H1 (cell line): ENCODE results near the gene NFX1. TPM values are rescaled to one million over a fixed set of nuclear protein-coding genes. Genes with fewer than 3 reads are reported as not detected.

Source experiments
- CBX5 ChIP-seq: fragments of 300-800, 300-1000 bp; sonication (generic); IDR thresholded peaks from 2 replicates; pipeline ENCODE4 v1.7.1; 2016; ENCODE audit warnings: antibody characterized with exemption, low read length, low read depth
- E2F6 ChIP-seq: IDR thresholded peaks from 2 replicates; pipeline ENCODE4 v1.6.1; 2012; ENCODE audit warnings: inconsistent platforms
- RAD21 ChIP-seq, 2 experiments: IDR thresholded peaks in 1 of 2; conservative IDR thresholded peaks in 1 of 2; 2 replicates each; pipeline ENCODE4 v1.6.1; 2011; ENCODE audit warnings: low read depth in 2 of 2, low read length in 2 of 2, improper control_type of control experiment in 1 of 2, inconsistent platforms in 1 of 2, mild to moderate bottlenecking in 1 of 2, moderate library complexity in 1 of 2
- polyA plus RNA-seq, 7 experiments: library from polyadenylated mRNA; depleted of rRNA in 3 of 7; stranded (reverse) in 5 of 7; unstranded in 2 of 7; fragments of >200 nt in 5 of 7; fragments of 200-250 nt in 2 of 7; gene quantifications; 1 replicate in 5 of 7; 2 replicates in 1 of 7; 4 replicates in 1 of 7; pipeline versions ENCODE4 v1.2.1 to v1.2.3, GENCODE V29; 2011 to 2013; ENCODE audit warnings: missing spikeins in 2 of 7, mixed read lengths in 2 of 7
- total RNA-seq: library from RNA; stranded (reverse); fragmentation: NEBNext Ultra II Directional; extraction: Animal tissue kit (Norgen Biotek cat#: 25700); gene quantifications from 2 replicates; pipeline ENCODE4 v1.2.1, GENCODE V29; 2021

Gene NFX1
- total and polyA plus RNA-seq, 2 of the 8 experiments (the other 6 are each of a cell fraction or from before 2014, with no cell fraction given), result 19.4 to 28.4 TPM

- TF ChIP-seq E2F6, result no peak
- no peak for TF ChIP-seq CBX5
- no peak for TF ChIP-seq RAD21 (IDR thresholded peaks at IDR 0.05 in 1 of 2, conservative IDR thresholded peaks at IDR 0.05 in 1 of 2; ENCODE audit: low read depth in 2 of 2, low read length in 2 of 2)
- TF ChIP-seq, all 59 proteins: peak for 0
Measured at GRCh38 chr9:33244137-33244784, 46.1 kb upstream of the NFX1 start (continued).
